Fibroblast of villous mesenchyme (primary cell): ENCODE measurements around the gene COG5. TPM values are rescaled to one million over a fixed set of nuclear protein-coding genes. Genes with fewer than 3 reads are reported as not detected.
A peak's percentile ranks its signal among the peaks of the same experiment; 100 is the strongest.

Experiments
- DNase-seq: peaks from one replicate; pipeline ENCODE4 v3.0.0-alpha.2; 2010; ENCODE audit warnings: low read depth
- H3K4me3 ChIP-seq: 2 replicates; pipeline ENCODE4 v1.5.1; 2011; ENCODE audit warnings: low read depth, mild to moderate bottlenecking, low read length
- CTCF ChIP-seq: IDR thresholded peaks from 2 replicates; pipeline ENCODE4 v1.5.1; 2012; ENCODE audit warnings: low read depth, mild to moderate bottlenecking, low read length; ENCODE audit not compliant: insufficient read depth
- total RNA-seq: library from RNA; depleted of rRNA; stranded (reverse); fragments of >200 nt; gene quantifications from 2 replicates; pipeline ENCODE4 v1.2.3, GENCODE V29; 2012

Gene COG5
- total RNA-seq, 1 donor, result 32.0 TPM

GRCh38 chr7:107435749-107436148 lies 128.0 kb downstream of the COG5 start:
- no peak for DNase-seq
- no peak for TF ChIP-seq CTCF
- no peak overlapping the region for H3K4me3 ChIP-seq

- no peak overlapping the region for H3K4me3 ChIP-seq
- no peak for TF ChIP-seq CTCF
- DNase-seq, result no peak
Observed at GRCh38 chr7:107432261-107432660, 131.5 kb downstream of the COG5 start.

- no peak for TF ChIP-seq CTCF
- no peak for DNase-seq
- no peak overlapping the region for H3K4me3 ChIP-seq
Observed at GRCh38 chr7:107430057-107430456, 133.7 kb downstream of the COG5 start.

- H3K4me3 ChIP-seq, result no peak overlapping the region
- TF ChIP-seq CTCF, result no peak
- no peak for DNase-seq
Observed at GRCh38 chr7:107428642-107429041, 135.1 kb downstream of the COG5 start.

- DNase-seq, result no peak
- no peak for TF ChIP-seq CTCF
- no peak overlapping the region for H3K4me3 ChIP-seq
Observed at GRCh38 chr7:107427462-107427861, 136.3 kb downstream of the COG5 start.

GRCh38 chr7:107414198-107414597 lies 149.5 kb downstream of the COG5 start:
- DNase-seq, result no peak
- TF ChIP-seq CTCF, result no peak
- no peak overlapping the region for H3K4me3 ChIP-seq

GRCh38 chr7:107408349-107408748 lies 155.4 kb downstream of the COG5 start:
- DNase-seq, result peak; percentile 21
- no peak overlapping the region for H3K4me3 ChIP-seq
- no peak for TF ChIP-seq CTCF
